G401 (cell line): ENCODE data around the gene SLC39A10. TPM values are rescaled to one million over a fixed set of nuclear protein-coding genes. Genes with fewer than 3 reads are reported as not detected.

Experiments used
- DNase-seq: peaks from one replicate; pipeline ENCODE4 v3.0.0-alpha.2; 2015; ENCODE audit warnings: low spot score
- in situ Hi-C: cut with HindIII; loops from 2 replicates; pipeline ENCODE4 v1.10.0; 2016; ENCODE audit warnings: low sequenced_read_pairs, mixed read lengths
- total RNA-seq: library from RNA; depleted of rRNA; stranded (reverse); fragments of >200 nt; shearing (Covaris generic); gene quantifications from 2 replicates; pipeline ENCODE4 v1.2.3, GENCODE V29; 2014

The SLC39A10 gene
- total RNA-seq, 1 experiment from 2014 or later: 20.3 TPM

- in situ Hi-C loops: no loop called here
- DNase-seq: no peak
Measured at GRCh38 chr2:195763866-195764265, 106.8 kb downstream of the SLC39A10 start.

- no peak for DNase-seq
- in situ Hi-C loops: no loop called here
Measured at GRCh38 chr2:195766691-195767090, 109.7 kb downstream of the SLC39A10 start.

DNA sequence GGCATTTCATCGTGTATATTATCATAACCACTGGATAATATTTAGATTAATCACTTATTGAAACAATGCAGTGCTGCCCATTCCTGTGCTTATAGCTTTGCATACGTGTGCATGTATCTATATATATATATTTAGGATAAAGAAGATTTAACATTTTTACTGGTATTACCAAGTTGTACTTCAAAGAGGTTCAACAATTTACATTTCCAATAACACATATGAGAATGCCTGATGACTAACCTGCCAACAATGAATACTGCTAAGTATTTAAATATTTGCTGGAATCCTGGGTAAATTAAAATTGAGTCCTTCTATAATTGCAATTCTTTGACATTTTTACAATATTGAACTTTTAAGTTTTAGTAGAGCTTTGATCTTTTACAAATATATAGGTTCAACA lies 111.4 kb downstream of the SLC39A10 start:
- in situ Hi-C loops: no loop called here
- no peak for DNase-seq

DNA sequence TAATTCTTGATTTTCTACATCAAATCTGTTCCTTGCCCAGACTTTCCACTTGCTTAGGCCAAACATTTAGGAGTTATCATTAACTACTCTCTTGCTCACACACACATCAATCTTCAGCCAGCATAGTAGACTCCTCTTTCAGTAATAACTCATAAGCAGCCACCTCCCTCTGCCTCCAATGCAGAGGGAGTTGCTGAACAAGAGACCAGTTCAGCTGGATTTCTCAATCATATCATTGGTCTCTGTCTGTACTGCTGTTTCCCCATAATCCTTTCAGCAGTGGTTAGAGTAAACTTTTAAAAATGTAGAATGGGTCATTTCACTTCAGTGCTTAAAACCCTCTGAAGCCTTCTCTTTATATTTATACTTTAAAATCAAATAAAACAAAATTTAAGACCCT lies 112.9 kb downstream of the SLC39A10 start:
- no peak for DNase-seq
- in situ Hi-C loops: no loop called here

GRCh38 chr2:195779491-195779890 lies 122.5 kb downstream of the SLC39A10 start:
- DNase-seq: no peak
- in situ Hi-C loops: no loop called here

DNA sequence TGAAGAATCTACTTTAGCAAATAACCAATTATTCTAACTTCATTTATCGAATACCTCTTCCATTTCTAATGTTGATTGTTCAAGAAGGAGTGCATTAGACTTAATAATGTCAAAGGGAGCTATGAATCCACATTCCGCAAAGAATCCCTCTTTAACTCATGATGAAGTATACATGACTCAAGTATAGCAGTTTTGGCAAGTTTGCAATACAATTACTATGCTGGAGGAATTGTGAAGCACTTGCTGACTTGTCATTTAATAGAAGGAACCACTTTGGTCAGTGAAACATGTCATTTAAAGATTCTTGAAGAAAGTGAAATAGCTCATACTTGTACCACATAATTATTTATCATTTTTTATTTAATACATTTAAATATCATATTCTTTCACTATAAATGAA lies 125.1 kb downstream of the SLC39A10 start:
- no peak for DNase-seq
- in situ Hi-C loops: no loop called here
